ENCODE data around the gene HDHD5. TPM values are rescaled to one million over a fixed set of nuclear protein-coding genes. Genes with fewer than 3 reads are reported as not detected.
A peak's percentile ranks its signal among the peaks of the same experiment; 100 is the strongest.

The HDHD5 gene
- polyA plus RNA-seq, 1 experiment: 35.3 TPM

GRCh38 chr22:17164392-17165024 lies 5.4 kb upstream of the HDHD5 start:
- H3K4me3 ChIP-seq (ENCODE audit: low read depth, low read length): no peak overlapping the region
- ChIA-PET CTCF (interaction anchor here (9.9 kb wide), 1 partner anchor 8 kb away, joined by 104 read pairs; no protein-coding TSS in a partner anchor), POLR2A (no interaction called here)
- no peaks in the 10 kb centered on the region for H3K36me3 ChIP-seq (ENCODE audit: control insufficient read depth, insufficient read depth, low read length)
- no peaks in the 10 kb centered on the region; the same call in 1 of the 2 replicates for H3K27me3 ChIP-seq (ENCODE audit: control insufficient read depth, insufficient read depth, low read length)
- TF ChIP-seq CTCF (IDR thresholded peaks at IDR 0.05; ENCODE audit: insufficient read depth, low read depth, low read length): peak; percentile 23; the same call in 1 of the 2 replicates
- DNase-seq (ENCODE audit: low read depth): no peak

GRCh38 chr22:17162731-17163130 lies 3.7 kb upstream of the HDHD5 start:
- ChIA-PET POLR2A (no interaction called here), CTCF (interaction anchor here (0.8 to 9.9 kb wide), 4 partner anchors 9 to 88 kb away, joined by 3 to 104 read pairs (median 3); no protein-coding TSS in a partner anchor)
- Histone ChIP-seq H3K36me3 (ENCODE audit: control insufficient read depth, insufficient read depth, low read length) (no peaks in the 10 kb centered on the region), H3K27me3 (ENCODE audit: control insufficient read depth, insufficient read depth, low read length) (no peaks in the 10 kb centered on the region; the same call in 1 of the 2 replicates), H3K4me3 (ENCODE audit: low read depth, low read length) (no peak overlapping the region)
- no peak for TF ChIP-seq CTCF (IDR thresholded peaks at IDR 0.05; ENCODE audit: insufficient read depth, low read depth, low read length)
- DNase-seq (ENCODE audit: low read depth): no peak

GRCh38 chr22:17161991-17162390 lies 2.9 kb upstream of the HDHD5 start:
- CTCF ChIA-PET: interaction anchor here (0.6 to 9.9 kb wide), 4 partner anchors 10 to 84 kb away, joined by 3 to 104 read pairs (median 3); no protein-coding TSS in a partner anchor

GRCh38 chr22:17159504-17159951 lies 451 bp upstream of the HDHD5 start:
- no peaks in the 10 kb centered on the region for H3K36me3 ChIP-seq (ENCODE audit: control insufficient read depth, insufficient read depth, low read length)
- H3K27me3 ChIP-seq (ENCODE audit: control insufficient read depth, insufficient read depth, low read length): no peaks in the 10 kb centered on the region
- DNase-seq (ENCODE audit: low read depth): no peak
- ChIA-PET POLR2A (no interaction called here), CTCF (interaction anchor here (9.9 kb wide), 1 partner anchor 13 kb away, joined by 104 read pairs; no protein-coding TSS in a partner anchor)
- peak overlapping the region; percentile 72 for H3K4me3 ChIP-seq (ENCODE audit: low read depth, low read length)
- no peak for TF ChIP-seq CTCF (IDR thresholded peaks at IDR 0.05; ENCODE audit: insufficient read depth, low read depth, low read length)

More at GRCh38 chr22:17161991-17162390, 2.9 kb upstream of the HDHD5 start:
- H3K4me3 ChIP-seq (ENCODE audit: low read depth, low read length): no peak overlapping the region
- no peak for TF ChIP-seq CTCF (IDR thresholded peaks at IDR 0.05; ENCODE audit: insufficient read depth, low read depth, low read length)
- no peak for DNase-seq (ENCODE audit: low read depth)
- H3K27me3 ChIP-seq (ENCODE audit: control insufficient read depth, insufficient read depth, low read length): no peaks in the 10 kb centered on the region
- H3K36me3 ChIP-seq (ENCODE audit: control insufficient read depth, insufficient read depth, low read length): no peaks in the 10 kb centered on the region
- POLR2A ChIA-PET: no interaction called here

GRCh38 chr22:17158176-17158567 lies 905 bp downstream of the HDHD5 start:
- ChIA-PET CTCF (interaction anchor here (0.6 to 9.9 kb wide), 2 partner anchors 14 to 401 kb away, joined by 3 to 104 read pairs; no protein-coding TSS in a partner anchor), POLR2A (interaction anchor here (0.7 to 1.0 kb wide), 2 partner anchors 14 to 16 kb away, joined by 3 to 6 read pairs; no protein-coding TSS in a partner anchor)
- TF ChIP-seq CTCF (IDR thresholded peaks at IDR 0.05; ENCODE audit: insufficient read depth, low read depth, low read length): no peak
- H3K27me3 ChIP-seq (ENCODE audit: control insufficient read depth, insufficient read depth, low read length): no peaks in the 10 kb centered on the region
- peak overlapping the region; percentile 72 for H3K4me3 ChIP-seq (ENCODE audit: low read depth, low read length)
- no peak for DNase-seq (ENCODE audit: low read depth)
- no peaks in the 10 kb centered on the region for H3K36me3 ChIP-seq (ENCODE audit: control insufficient read depth, insufficient read depth, low read length)

Measured in BJ (cell line).